Activated naive CD4-positive, alpha-beta T cell treated with anti-CD3 and anti-CD28 coated beads, Interleukin-2, amount 50 U/mL, for 16 hours (primary cell): ENCODE data around the gene UBA1.
A peak's percentile ranks its signal among the peaks of the same experiment; 100 is the strongest.

Experiments used
- DNase-seq: peaks from one replicate; pipeline ENCODE4 v3.0.0-alpha.2; 2020

UBA1 gene

GRCh38 chrX:47214435-47215077 lies 20.9 kb downstream of the UBA1 start:
- DNase-seq, result no peak

GRCh38 chrX:47215291-47215900 lies 21.8 kb downstream of the UBA1 start:
- DNase-seq, result no peak

- no peak for DNase-seq
These were observed 22.8 kb downstream of the UBA1 start for GRCh38 chrX:47216393-47216925.

GRCh38 chrX:47217121-47217851 lies 23.7 kb downstream of the UBA1 start:
- DNase-seq, result peak; percentile 14

GRCh38 chrX:47217852-47218279 lies 24.2 kb downstream of the UBA1 start:
- peak; percentile 94 for DNase-seq

- DNase-seq, result peak; percentile 68
These were observed 24.8 kb downstream of the UBA1 start, which contains the start of gene CDK16 for GRCh38 chrX:47218280-47218919. CDK16 (plus strand) TSS chrX:47218681; CDS start chrX:47223558, 4,877 bp downstream.

- peak; percentile 57 for DNase-seq
These were observed 25.5 kb downstream of the UBA1 start for GRCh38 chrX:47218920-47219815.

GRCh38 chrX:47221756-47222155 lies 28.1 kb downstream of the UBA1 start:
- DNase-seq, result no peak

- no peak for DNase-seq
These were observed 29.2 kb downstream of the UBA1 start for GRCh38 chrX:47222751-47223350.

- DNase-seq, result no peak
These were observed 30.0 kb downstream of the UBA1 start for GRCh38 chrX:47223476-47224250.

- no peak for DNase-seq
These were observed 30.8 kb downstream of the UBA1 start for GRCh38 chrX:47224266-47224895.

- DNase-seq, result no peak
These were observed 31.3 kb downstream of the UBA1 start for GRCh38 chrX:47224896-47225290.

- no peak for DNase-seq
These were observed 32.4 kb downstream of the UBA1 start for GRCh38 chrX:47226071-47226470.

GRCh38 chrX:47226531-47227333 lies 33.1 kb downstream of the UBA1 start:
- DNase-seq, result no peak

GRCh38 chrX:47227334-47227583 lies 33.6 kb downstream of the UBA1 start:
- DNase-seq, result no peak

- no peak for DNase-seq
These were observed 35.1 kb downstream of the UBA1 start for GRCh38 chrX:47228550-47229270.

GRCh38 chrX:47229427-47229826 lies 35.8 kb downstream of the UBA1 start:
- DNase-seq, result no peak

GRCh38 chrX:47230136-47230868 lies 36.7 kb downstream of the UBA1 start:
- no peak for DNase-seq
